ENCODE measurements around the gene WDR91.
"Not testable (repeated sequence)": the region's sequence is repeated elsewhere in the genome, so short reads cannot be mapped to it uniquely, and the experiment has no call there.

The WDR91 gene

GRCh38 chr7:135173916-135174315, 37.4 kb downstream of the WDR91 start:
- H3K9me3 Mint-ChIP-seq; H3K4me3 Mint-ChIP-seq; intact Hi-C loops (cut with micrococcal nuclease); H3K27ac Mint-ChIP-seq; H3K27me3 Mint-ChIP-seq: not testable (repeated sequence)
- Mint-ChIP-seq H3K4me1 (ENCODE audit: low read depth) (peaks cover 29% of the 10 kb centered on the region), H3K36me3 (ENCODE audit: low read depth) (peaks cover 25% of the 10 kb centered on the region)

DNA sequence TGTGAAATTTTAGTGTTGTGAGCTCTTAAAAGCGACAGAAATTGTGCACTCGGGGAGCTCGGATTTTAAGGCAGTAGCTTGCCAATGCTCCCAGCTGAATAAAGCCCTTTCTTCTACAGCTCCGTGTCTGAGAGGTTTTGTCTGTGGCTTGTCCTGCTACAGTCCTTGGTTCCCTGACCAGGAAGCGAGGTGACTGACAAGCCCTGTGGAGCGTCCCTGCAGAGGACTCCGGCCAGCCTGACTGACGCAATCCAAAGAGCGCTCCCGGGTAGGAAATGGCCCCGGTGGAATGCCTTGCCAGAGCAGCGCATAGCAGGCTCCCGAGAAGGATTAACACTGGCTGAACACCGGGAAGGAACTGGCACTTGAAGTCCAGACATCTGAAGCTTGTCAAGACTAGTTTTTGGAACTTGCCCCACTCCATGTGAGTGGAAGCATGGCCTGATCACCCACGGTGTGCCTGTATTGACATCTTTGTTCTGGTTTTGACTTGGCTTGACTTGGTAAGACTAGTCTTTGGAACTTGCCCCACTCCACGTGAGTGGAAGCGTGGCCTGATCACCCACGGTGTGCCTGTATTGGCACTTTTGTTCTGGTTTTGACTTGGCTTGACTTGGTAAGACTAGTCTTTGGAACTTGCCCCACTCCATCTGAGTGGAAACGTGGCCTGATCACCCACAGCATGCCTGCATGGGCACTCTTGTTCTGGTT, 39.6 kb downstream of the WDR91 start:
- intact Hi-C loops (cut with micrococcal nuclease), result loop anchor here (2.0 kb wide), 2 partner anchors 39 to 185 kb away; partner anchors contain the start of genes AGBL3 and WDR91
- not testable (repeated sequence) for H3K27me3 Mint-ChIP-seq, H3K4me3 Mint-ChIP-seq, H3K9me3 Mint-ChIP-seq
- peak overlapping the region; percentile 99 for H3K27ac Mint-ChIP-seq
- peaks cover 46% of the 10 kb centered on the region for H3K36me3 Mint-ChIP-seq (ENCODE audit: low read depth)
- H3K4me1 Mint-ChIP-seq (ENCODE audit: low read depth), result peaks cover 50% of the 10 kb centered on the region

- H3K27me3 Mint-ChIP-seq, H3K9me3 Mint-ChIP-seq: not testable (repeated sequence)
- intact Hi-C loops (cut with micrococcal nuclease), result loop anchor here (2.0 kb wide), 2 partner anchors 40 to 184 kb away; partner anchors contain the start of genes AGBL3 and WDR91
- Mint-ChIP-seq H3K4me1 (ENCODE audit: low read depth) (peaks cover 57% of the 10 kb centered on the region), H3K27ac (peak overlapping the region; percentile 99), H3K4me3 (peak overlapping the region; percentile 92), H3K36me3 (ENCODE audit: low read depth) (peaks cover 53% of the 10 kb centered on the region)
These were observed 40.3 kb downstream of the WDR91 start for GRCh38 chr7:135170998-135171481.

- peak within 1 kb of the TSS; percentile 99 for H3K27ac Mint-ChIP-seq
- H3K27me3 Mint-ChIP-seq, result no peaks in the 10 kb centered on the region
- H3K9me3 Mint-ChIP-seq, result no peaks in the 10 kb centered on the region
- peaks cover 60% of the 10 kb centered on the region for H3K4me1 Mint-ChIP-seq (ENCODE audit: low read depth)
- peaks cover 59% of the 10 kb centered on the region for H3K36me3 Mint-ChIP-seq (ENCODE audit: low read depth)
- peak within 1 kb of the TSS; percentile 92 for H3K4me3 Mint-ChIP-seq
- intact Hi-C loops (cut with micrococcal nuclease), result loop anchor here (2.0 kb wide), 2 partner anchors 40 to 184 kb away; partner anchors contain the start of genes AGBL3 and WDR91
These were observed 40.9 kb downstream of the WDR91 start, which contains the start of gene CYREN for GRCh38 chr7:135170274-135170997. Gene CYREN (minus strand): TSS chr7:135170707. CDS start chr7:135168922, 1,785 bp downstream.

- Mint-ChIP-seq H3K36me3 (ENCODE audit: low read depth) (peaks cover 65% of the 10 kb centered on the region), H3K27ac (peak overlapping the region; percentile 99), H3K27me3 (no peaks in the 10 kb centered on the region), H3K4me1 (ENCODE audit: low read depth) (peaks cover 65% of the 10 kb centered on the region), H3K4me3 (peak overlapping the region; percentile 92), H3K9me3 (no peaks in the 10 kb centered on the region)
- intact Hi-C loops (cut with micrococcal nuclease), result loop anchor here (2.0 to 10.0 kb wide), 4 partner anchors 41 to 525 kb away; partner anchors contain the start of genes AGBL3, BPGM and WDR91
These were observed 41.4 kb downstream of the WDR91 start for GRCh38 chr7:135169964-135170273.

- intact Hi-C loops (cut with micrococcal nuclease), result loop anchor here (5.0 to 10.0 kb wide), 2 partner anchors 432 to 525 kb away; partner anchors contain the start of gene BPGM
- no peaks in the 10 kb centered on the region for H3K9me3 Mint-ChIP-seq
- no peaks in the 10 kb centered on the region for H3K27me3 Mint-ChIP-seq
- peak overlapping the region; percentile 99 for H3K27ac Mint-ChIP-seq
- H3K4me3 Mint-ChIP-seq, result peak overlapping the region; percentile 92
- H3K4me1 Mint-ChIP-seq (ENCODE audit: low read depth), result peaks cover 70% of the 10 kb centered on the region
- H3K36me3 Mint-ChIP-seq (ENCODE audit: low read depth), result peaks cover 70% of the 10 kb centered on the region
These were observed 42.0 kb downstream of the WDR91 start for GRCh38 chr7:135169141-135169963.

DNA sequence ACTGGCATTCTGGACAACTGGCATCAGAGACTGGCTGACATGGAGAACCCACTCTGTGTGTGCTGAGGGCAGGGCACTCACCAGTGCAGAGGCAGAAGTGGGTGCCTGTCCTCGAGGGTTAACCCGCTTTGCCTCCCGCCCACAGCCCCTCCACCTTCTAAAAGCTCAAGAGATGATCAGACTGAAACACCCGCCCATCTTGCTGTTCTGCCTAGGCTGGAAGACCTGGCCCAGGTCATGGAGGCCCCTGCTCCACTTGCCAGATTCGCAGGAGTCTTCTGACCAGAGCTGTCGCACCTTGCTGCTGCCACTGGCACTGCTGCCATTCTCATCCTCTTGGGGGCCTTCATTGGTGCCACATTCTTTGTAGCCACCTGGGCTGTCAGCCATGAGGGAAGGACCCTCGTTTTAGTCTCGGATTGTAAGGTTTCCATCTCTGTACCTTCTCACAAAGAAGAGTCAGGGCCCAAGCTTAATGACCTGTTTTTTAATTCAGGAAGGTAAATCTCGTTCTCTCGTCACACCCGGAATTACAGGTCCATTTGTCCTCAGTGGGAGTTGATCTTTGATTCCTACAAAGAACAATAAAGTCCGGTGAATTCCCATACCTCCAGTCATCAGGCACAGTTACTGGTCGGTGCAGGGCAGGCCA, 42.7 kb downstream of the WDR91 start:
- Mint-ChIP-seq H3K9me3 (no peaks in the 10 kb centered on the region), H3K4me1 (ENCODE audit: low read depth) (peaks cover 70% of the 10 kb centered on the region), H3K27ac (peak overlapping the region; percentile 99), H3K27me3 (no peaks in the 10 kb centered on the region), H3K36me3 (ENCODE audit: low read depth) (peaks cover 78% of the 10 kb centered on the region), H3K4me3 (peak overlapping the region; percentile 92)
- intact Hi-C loops (cut with micrococcal nuclease), result loop anchor here (5.0 to 10.0 kb wide), 2 partner anchors 431 to 524 kb away; partner anchors contain the start of gene BPGM

GRCh38 chr7:135168001-135168400, 43.3 kb downstream of the WDR91 start:
- Mint-ChIP-seq H3K9me3 (no peaks in the 10 kb centered on the region), H3K27me3 (no peaks in the 10 kb centered on the region), H3K36me3 (ENCODE audit: low read depth) (peaks cover 82% of the 10 kb centered on the region), H3K4me1 (ENCODE audit: low read depth) (peaks cover 70% of the 10 kb centered on the region), H3K4me3 (peak overlapping the region; percentile 62), H3K27ac (peak overlapping the region; percentile 99)
- intact Hi-C loops (cut with micrococcal nuclease), result loop anchor here (5.0 to 10.0 kb wide), 2 partner anchors 431 to 523 kb away; partner anchors contain the start of gene BPGM

DNA sequence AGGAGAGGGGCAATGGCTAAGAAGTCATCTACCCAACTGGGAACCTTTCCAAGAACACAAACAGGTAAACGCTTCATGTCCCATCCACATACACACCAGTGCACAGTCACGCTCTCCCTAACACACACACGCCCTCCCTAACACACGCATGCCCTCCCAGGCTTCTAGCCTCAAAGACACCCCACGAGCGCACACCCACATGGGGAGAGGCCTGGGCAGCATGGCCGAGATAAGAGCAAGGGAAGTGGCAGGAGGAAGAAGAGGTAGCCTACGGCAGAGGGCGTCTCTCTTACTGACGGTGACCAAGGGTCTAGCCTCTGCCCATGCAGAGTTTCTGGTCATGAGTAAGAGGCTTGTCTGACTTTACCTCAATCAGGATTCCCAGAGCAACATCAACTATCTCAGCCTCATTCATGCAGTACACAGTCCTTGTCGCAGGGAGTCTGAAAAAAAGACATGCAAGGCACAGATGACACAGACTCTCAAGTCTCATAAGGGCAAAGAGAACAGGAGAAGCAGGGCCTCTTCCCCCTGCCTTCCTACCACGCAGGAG, 43.9 kb downstream of the WDR91 start:
- H3K4me1 Mint-ChIP-seq (ENCODE audit: low read depth), result peaks cover 71% of the 10 kb centered on the region
- intact Hi-C loops (cut with micrococcal nuclease), result loop anchor here (5.0 to 10.0 kb wide), 2 partner anchors 430 to 523 kb away; partner anchors contain the start of gene BPGM
- no peaks in the 10 kb centered on the region for H3K27me3 Mint-ChIP-seq
- H3K9me3 Mint-ChIP-seq, result peaks cover 3% of the 10 kb centered on the region
- H3K27ac Mint-ChIP-seq, result peak overlapping the region; percentile 99
- peaks cover 88% of the 10 kb centered on the region for H3K36me3 Mint-ChIP-seq (ENCODE audit: low read depth)
- H3K4me3 Mint-ChIP-seq, result peak overlapping the region; percentile 62

DNA sequence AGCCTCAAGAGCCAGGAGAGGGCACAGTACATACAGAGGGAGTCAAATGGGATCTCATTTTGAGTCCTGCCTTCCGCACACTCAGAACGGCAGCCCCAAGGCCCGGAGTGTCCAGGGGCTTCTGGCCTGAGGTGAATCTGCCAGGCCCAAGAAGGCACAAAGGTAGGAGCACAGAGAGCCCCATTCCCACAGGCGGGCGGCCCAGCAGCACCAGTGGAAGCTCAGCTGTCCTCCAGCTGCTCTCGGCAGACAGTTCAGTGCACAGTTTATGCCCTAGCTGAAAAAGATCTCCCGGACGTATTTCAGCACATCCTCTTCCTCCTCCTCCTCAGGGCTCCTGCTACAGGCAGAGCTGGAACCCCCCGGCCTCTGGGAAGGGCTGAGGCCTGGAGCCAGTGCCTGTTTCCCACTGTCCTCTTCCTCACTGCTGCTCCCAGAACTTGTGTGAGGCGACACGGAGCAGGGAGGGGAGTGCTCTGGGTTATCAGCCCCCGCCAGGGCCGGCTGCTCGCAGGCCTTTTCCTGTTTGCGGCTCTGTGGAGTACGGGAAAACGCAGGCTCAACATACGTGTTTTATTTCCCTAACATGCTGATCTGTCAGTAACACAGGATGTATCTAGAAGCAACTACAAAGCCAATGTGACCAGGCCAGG, 44.9 kb downstream of the WDR91 start:
- no peak overlapping the region for H3K4me3 Mint-ChIP-seq
- intact Hi-C loops (cut with micrococcal nuclease), result loop anchor here (5.0 to 10.0 kb wide), 2 partner anchors 429 to 522 kb away; partner anchors contain the start of gene BPGM

GRCh38 chr7:135165862-135166261, 45.5 kb downstream of the WDR91 start:
- no peak overlapping the region for H3K4me3 Mint-ChIP-seq
- intact Hi-C loops (cut with micrococcal nuclease), result loop anchor here (5.0 to 10.0 kb wide), 2 partner anchors 429 to 521 kb away; partner anchors contain the start of gene BPGM
- H3K27ac Mint-ChIP-seq, result peak overlapping the region; percentile 69
- peaks cover 97% of the 10 kb centered on the region for H3K36me3 Mint-ChIP-seq (ENCODE audit: low read depth)
- peaks cover 9% of the 10 kb centered on the region for H3K9me3 Mint-ChIP-seq
- peaks cover 72% of the 10 kb centered on the region for H3K4me1 Mint-ChIP-seq (ENCODE audit: low read depth)
- H3K27me3 Mint-ChIP-seq, result no peaks in the 10 kb centered on the region

More for the DNA sequence above, 44.9 kb downstream of the WDR91 start:
- peak overlapping the region; percentile 69 for H3K27ac Mint-ChIP-seq
- H3K9me3 Mint-ChIP-seq, result peaks cover 9% of the 10 kb centered on the region
- peaks cover 71% of the 10 kb centered on the region for H3K4me1 Mint-ChIP-seq (ENCODE audit: low read depth)
- H3K27me3 Mint-ChIP-seq, result no peaks in the 10 kb centered on the region
- H3K36me3 Mint-ChIP-seq (ENCODE audit: low read depth), result peaks cover 91% of the 10 kb centered on the region

Measured in dendritic cell treated with granulocyte-macrophage colony-stimulating factor and Interleukin-4, amounts not matched to agents 40 ng/mL and 50 ng/mL, for 4 days (primary cell).